NT2/D1 (cell line): Measurements from ENCODE around the gene MBTPS1.

Experiments
- SUZ12 ChIP-seq: IDR thresholded peaks from 2 replicates; pipeline ENCODE4 v1.6.1; 2011; ENCODE audit not compliant: insufficient read length, insufficient read depth; ENCODE audit errors: extremely low read depth
- YY1 ChIP-seq: IDR thresholded peaks from 2 replicates; pipeline ENCODE4 v1.6.1; 2011; ENCODE audit not compliant: insufficient read length, insufficient read depth
- ZNF274 ChIP-seq: IDR thresholded peaks from 2 replicates; pipeline ENCODE4 v1.6.1; 2011; ENCODE audit warnings: mild to moderate bottlenecking, low read depth, low read length

GRCh38 chr16:84055366-84055765, 61.4 kb downstream of the MBTPS1 start:
- TF ChIP-seq ZNF274: no peak
- no peak for TF ChIP-seq YY1
- no peak for TF ChIP-seq SUZ12
